Activated T-helper 17 cell treated with anti-CD3 and anti-CD28 coated beads, Interleukin-2, amount 50 U/mL, for 72 hours (primary cell): Measurements from ENCODE around the gene PIP4K2A. TPM values are rescaled to one million over a fixed set of nuclear protein-coding genes. Genes with fewer than 3 reads are reported as not detected.
A peak's percentile ranks its signal among the peaks of the same experiment; 100 is the strongest.

Experiments
- ATAC-seq: fragments of 150-1000 bp; cut with Tn5 transposase; replicated peaks from 2 replicates; pipeline ENCODE4 v1.10.0; 2021; ENCODE audit warnings: mild to moderate bottlenecking, moderate library complexity
- H3K27ac Mint-ChIP-seq: one replicate; pipeline ENCODE4 v1.8.0; 2022; ENCODE audit warnings: mixed read lengths
- H3K27me3 Mint-ChIP-seq: one replicate; pipeline ENCODE4 v1.8.0; 2022; ENCODE audit warnings: mixed read lengths
- H3K36me3 Mint-ChIP-seq: one replicate; pipeline ENCODE4 v1.8.0; 2022; ENCODE audit warnings: low read depth, mild to moderate bottlenecking, mixed read lengths
- H3K4me1 Mint-ChIP-seq: one replicate; pipeline ENCODE4 v1.8.0; 2022; ENCODE audit warnings: mixed read lengths
- H3K4me3 Mint-ChIP-seq: one replicate; pipeline ENCODE4 v1.8.0; 2022; ENCODE audit warnings: mild to moderate bottlenecking, mixed read lengths
- H3K9me3 Mint-ChIP-seq: one replicate; pipeline ENCODE4 v1.8.0; 2022; ENCODE audit warnings: mixed read lengths
- total RNA-seq, 2 donors: library from RNA; stranded (reverse); gene quantifications; one replicate each; pipeline ENCODE4 v1.2.3, GENCODE V29; 2022

The PIP4K2A gene
- total RNA-seq, 2 donors from 2014 or later: 86.1 to 111 TPM

GRCh38 chr10:22641743-22642142 lies 72.6 kb downstream of the PIP4K2A start:
- ATAC-seq: no peak
- H3K27ac Mint-ChIP-seq: peak overlapping the region; percentile 21
- peaks cover 56% of the 10 kb centered on the region for H3K4me1 Mint-ChIP-seq
- no peak overlapping the region for H3K4me3 Mint-ChIP-seq
- H3K36me3 Mint-ChIP-seq: peaks cover 5% of the 10 kb centered on the region
- no peaks in the 10 kb centered on the region for H3K9me3 Mint-ChIP-seq
- no peaks in the 10 kb centered on the region for H3K27me3 Mint-ChIP-seq

GRCh38 chr10:22640359-22640758 lies 74.0 kb downstream of the PIP4K2A start:
- Mint-ChIP-seq H3K4me1 (peaks cover 54% of the 10 kb centered on the region), H3K9me3 (no peaks in the 10 kb centered on the region), H3K36me3 (peaks cover 8% of the 10 kb centered on the region), H3K27ac (no peak overlapping the region), H3K4me3 (no peak overlapping the region), H3K27me3 (no peaks in the 10 kb centered on the region)
- no peak for ATAC-seq

DNA sequence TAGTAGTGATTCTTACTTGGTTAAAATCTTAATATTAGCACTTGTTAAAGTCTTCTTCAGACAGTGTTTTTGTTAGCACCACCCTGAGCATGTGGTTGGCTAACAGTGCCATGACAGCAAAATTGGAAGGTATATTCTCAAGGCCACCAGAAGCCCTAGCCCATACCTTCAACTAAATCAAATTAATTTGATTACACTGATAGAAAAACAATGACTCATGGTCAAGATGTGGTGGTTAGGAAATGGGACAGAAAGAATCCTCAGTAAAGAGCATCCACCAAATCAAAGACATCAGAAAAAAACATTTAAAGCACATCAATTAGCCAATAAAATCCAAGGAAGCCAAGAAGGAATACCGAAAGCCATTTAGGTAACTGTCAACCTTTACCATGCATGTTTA lies 75.5 kb downstream of the PIP4K2A start:
- Mint-ChIP-seq H3K4me1 (peaks cover 57% of the 10 kb centered on the region), H3K4me3 (peak overlapping the region; percentile 21), H3K9me3 (no peaks in the 10 kb centered on the region), H3K27me3 (no peaks in the 10 kb centered on the region), H3K36me3 (peaks cover 12% of the 10 kb centered on the region), H3K27ac (peak overlapping the region; percentile 48)
- ATAC-seq: no peak

GRCh38 chr10:22637491-22637890 lies 76.9 kb downstream of the PIP4K2A start:
- Mint-ChIP-seq H3K27ac (peak overlapping the region; percentile 47), H3K4me1 (peaks cover 46% of the 10 kb centered on the region), H3K4me3 (peak overlapping the region; percentile 21), H3K9me3 (no peaks in the 10 kb centered on the region), H3K27me3 (no peaks in the 10 kb centered on the region), H3K36me3 (peaks cover 12% of the 10 kb centered on the region)
- ATAC-seq: no peak

GRCh38 chr10:22635650-22636049 lies 78.7 kb downstream of the PIP4K2A start:
- no peaks in the 10 kb centered on the region for H3K27me3 Mint-ChIP-seq
- H3K4me1 Mint-ChIP-seq: peaks cover 48% of the 10 kb centered on the region
- peaks cover 11% of the 10 kb centered on the region for H3K36me3 Mint-ChIP-seq
- ATAC-seq: no peak
- no peaks in the 10 kb centered on the region for H3K9me3 Mint-ChIP-seq
- peak overlapping the region; percentile 52 for H3K4me3 Mint-ChIP-seq
- peak overlapping the region; percentile 77 for H3K27ac Mint-ChIP-seq

DNA sequence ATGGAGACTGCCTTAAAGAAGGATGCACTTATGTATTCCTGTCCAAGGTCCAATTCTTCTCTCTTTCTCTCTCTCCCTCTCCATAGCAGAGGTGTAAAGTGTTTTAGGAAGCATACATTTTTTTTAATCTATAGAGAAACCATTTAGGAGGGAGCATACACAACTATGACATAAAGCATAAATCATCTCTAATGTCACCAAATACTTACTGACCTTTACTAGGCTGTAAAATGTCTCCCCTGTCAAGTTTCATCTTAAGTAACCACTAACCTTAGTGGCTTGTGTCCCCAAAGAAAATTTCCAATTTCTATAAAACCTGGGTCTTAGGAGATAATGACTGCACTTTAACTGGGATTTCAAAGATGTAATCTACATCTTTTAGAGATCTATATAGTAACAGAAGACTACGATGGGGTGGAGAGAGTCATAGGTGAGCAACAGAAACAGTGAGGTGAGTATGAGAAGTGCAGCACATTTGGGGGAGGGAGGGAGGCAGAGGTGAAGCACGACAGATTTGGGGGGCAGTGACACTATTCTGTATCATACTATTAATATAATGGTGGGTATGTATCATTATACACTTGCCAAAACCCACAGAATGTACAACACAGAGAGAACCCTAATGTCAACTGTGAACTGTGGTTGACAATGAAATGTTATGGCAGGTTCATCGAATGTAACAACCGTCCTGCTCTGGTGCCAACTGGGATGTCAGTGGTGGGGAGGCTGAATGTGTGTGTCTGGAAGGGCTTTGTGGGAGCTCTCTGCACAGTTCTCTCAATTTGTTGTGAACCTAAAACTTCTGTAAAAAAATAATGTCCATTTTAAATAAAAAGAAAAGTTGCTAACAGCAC lies 79.5 kb downstream of the PIP4K2A start:
- ATAC-seq: peak; percentile 30
- peak overlapping the region; percentile 77 for H3K27ac Mint-ChIP-seq
- peaks cover 14% of the 10 kb centered on the region for H3K36me3 Mint-ChIP-seq

GRCh38 chr10:22634093-22634492 lies 80.3 kb downstream of the PIP4K2A start:
- Mint-ChIP-seq H3K27me3 (no peaks in the 10 kb centered on the region), H3K4me3 (peak overlapping the region; percentile 52), H3K36me3 (peaks cover 14% of the 10 kb centered on the region), H3K27ac (peak overlapping the region; percentile 77), H3K9me3 (no peaks in the 10 kb centered on the region), H3K4me1 (peaks cover 46% of the 10 kb centered on the region)
- no peak for ATAC-seq

More for the DNA sequence above, 79.5 kb downstream of the PIP4K2A start:
- Mint-ChIP-seq H3K4me1 (peaks cover 46% of the 10 kb centered on the region), H3K4me3 (peak overlapping the region; percentile 52), H3K9me3 (no peaks in the 10 kb centered on the region), H3K27me3 (no peaks in the 10 kb centered on the region)

- no peaks in the 10 kb centered on the region for H3K9me3 Mint-ChIP-seq
- no peaks in the 10 kb centered on the region for H3K27me3 Mint-ChIP-seq
- no peak for ATAC-seq
- peak overlapping the region; percentile 77 for H3K27ac Mint-ChIP-seq
- peaks cover 14% of the 10 kb centered on the region for H3K36me3 Mint-ChIP-seq
- H3K4me3 Mint-ChIP-seq: peak overlapping the region; percentile 52
- H3K4me1 Mint-ChIP-seq: peaks cover 48% of the 10 kb centered on the region
These were observed 80.8 kb downstream of the PIP4K2A start for GRCh38 chr10:22633528-22633927.

DNA sequence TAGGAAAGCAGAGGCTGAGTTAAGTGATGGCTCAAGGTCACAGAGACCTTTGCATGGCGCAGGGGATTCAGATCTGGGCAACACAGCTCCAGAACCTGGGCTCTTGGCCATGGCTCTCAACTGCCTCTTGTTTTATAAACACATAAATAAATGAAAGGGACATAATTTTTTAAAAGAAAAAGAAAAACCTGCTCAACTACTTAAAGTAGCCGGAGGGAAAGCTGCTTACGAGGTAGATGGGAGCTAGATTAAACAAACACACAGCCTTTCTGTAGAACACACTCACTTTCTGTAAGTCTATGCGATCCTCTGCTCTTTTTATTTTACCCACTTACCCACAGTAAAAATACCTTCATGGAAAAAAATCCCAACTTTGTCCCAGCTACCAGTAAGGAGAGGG lies 81.3 kb downstream of the PIP4K2A start:
- ATAC-seq: no peak
- Mint-ChIP-seq H3K36me3 (peaks cover 14% of the 10 kb centered on the region), H3K27ac (peak overlapping the region; percentile 77), H3K9me3 (no peaks in the 10 kb centered on the region), H3K4me1 (peaks cover 48% of the 10 kb centered on the region), H3K27me3 (no peaks in the 10 kb centered on the region), H3K4me3 (peak overlapping the region; percentile 81)

- Mint-ChIP-seq H3K27ac (peak overlapping the region; percentile 90), H3K9me3 (no peaks in the 10 kb centered on the region), H3K27me3 (no peaks in the 10 kb centered on the region), H3K36me3 (peaks cover 14% of the 10 kb centered on the region), H3K4me3 (peak overlapping the region; percentile 81), H3K4me1 (peaks cover 48% of the 10 kb centered on the region)
- no peak for ATAC-seq
These were observed 82.6 kb downstream of the PIP4K2A start for GRCh38 chr10:22631646-22632278.

DNA sequence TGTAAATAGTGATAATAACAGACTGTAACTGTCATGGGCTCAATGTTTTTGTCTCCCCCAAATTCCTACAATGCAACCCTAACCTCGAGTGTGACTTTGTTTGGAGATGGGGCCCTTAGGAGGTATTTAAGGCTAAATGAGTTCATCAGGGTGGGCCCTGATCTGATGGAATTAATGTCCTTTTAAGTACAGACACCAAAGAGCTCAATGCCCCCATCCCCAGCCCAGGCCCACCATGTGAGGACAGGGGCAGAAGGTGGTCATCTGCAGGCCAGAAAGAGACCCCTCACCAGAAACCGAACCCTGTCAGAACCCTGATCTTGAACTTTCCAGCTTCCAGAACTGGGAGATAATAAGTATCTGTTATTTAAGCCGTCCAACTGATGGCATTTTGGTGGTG lies 83.2 kb downstream of the PIP4K2A start:
- no peaks in the 10 kb centered on the region for H3K9me3 Mint-ChIP-seq
- peaks cover 14% of the 10 kb centered on the region for H3K36me3 Mint-ChIP-seq
- peak overlapping the region; percentile 90 for H3K27ac Mint-ChIP-seq
- no peaks in the 10 kb centered on the region for H3K27me3 Mint-ChIP-seq
- H3K4me1 Mint-ChIP-seq: peaks cover 52% of the 10 kb centered on the region
- peak overlapping the region; percentile 81 for H3K4me3 Mint-ChIP-seq
- ATAC-seq: no peak

GRCh38 chr10:22630234-22631174 lies 83.9 kb downstream of the PIP4K2A start:
- H3K36me3 Mint-ChIP-seq: peaks cover 12% of the 10 kb centered on the region
- peak overlapping the region; percentile 81 for H3K4me3 Mint-ChIP-seq
- H3K27me3 Mint-ChIP-seq: no peaks in the 10 kb centered on the region
- H3K9me3 Mint-ChIP-seq: no peaks in the 10 kb centered on the region
- peaks cover 52% of the 10 kb centered on the region for H3K4me1 Mint-ChIP-seq
- H3K27ac Mint-ChIP-seq: peak overlapping the region; percentile 90
- peak; percentile 82 for ATAC-seq

GRCh38 chr10:22629852-22630233 lies 84.5 kb downstream of the PIP4K2A start:
- Mint-ChIP-seq H3K9me3 (no peaks in the 10 kb centered on the region), H3K36me3 (peaks cover 6% of the 10 kb centered on the region), H3K27me3 (no peaks in the 10 kb centered on the region), H3K27ac (peak overlapping the region; percentile 90), H3K4me1 (peaks cover 48% of the 10 kb centered on the region), H3K4me3 (peak overlapping the region; percentile 81)
- ATAC-seq: peak; percentile 63

- no peak for ATAC-seq
- Mint-ChIP-seq H3K36me3 (peaks cover 6% of the 10 kb centered on the region), H3K27ac (peak overlapping the region; percentile 90), H3K4me1 (peaks cover 49% of the 10 kb centered on the region), H3K27me3 (no peaks in the 10 kb centered on the region), H3K9me3 (no peaks in the 10 kb centered on the region), H3K4me3 (peak overlapping the region; percentile 81)
These were observed 85.3 kb downstream of the PIP4K2A start for GRCh38 chr10:22629126-22629525.
